NOMO-1 (cell line): ENCODE measurements around the gene PI16.

ENCODE experiments used
- DNase-seq, 2 experiments: peaks; one replicate each; lab custom pipeline; 2025; ENCODE audit not compliant: unreplicated experiment in 2 of 2; lab: John Stamatoyannopoulos, UW

Gene PI16, protein sequence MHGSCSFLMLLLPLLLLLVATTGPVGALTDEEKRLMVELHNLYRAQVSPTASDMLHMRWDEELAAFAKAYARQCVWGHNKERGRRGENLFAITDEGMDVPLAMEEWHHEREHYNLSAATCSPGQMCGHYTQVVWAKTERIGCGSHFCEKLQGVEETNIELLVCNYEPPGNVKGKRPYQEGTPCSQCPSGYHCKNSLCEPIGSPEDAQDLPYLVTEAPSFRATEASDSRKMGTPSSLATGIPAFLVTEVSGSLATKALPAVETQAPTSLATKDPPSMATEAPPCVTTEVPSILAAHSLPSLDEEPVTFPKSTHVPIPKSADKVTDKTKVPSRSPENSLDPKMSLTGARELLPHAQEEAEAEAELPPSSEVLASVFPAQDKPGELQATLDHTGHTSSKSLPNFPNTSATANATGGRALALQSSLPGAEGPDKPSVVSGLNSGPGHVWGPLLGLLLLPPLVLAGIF

DNA sequence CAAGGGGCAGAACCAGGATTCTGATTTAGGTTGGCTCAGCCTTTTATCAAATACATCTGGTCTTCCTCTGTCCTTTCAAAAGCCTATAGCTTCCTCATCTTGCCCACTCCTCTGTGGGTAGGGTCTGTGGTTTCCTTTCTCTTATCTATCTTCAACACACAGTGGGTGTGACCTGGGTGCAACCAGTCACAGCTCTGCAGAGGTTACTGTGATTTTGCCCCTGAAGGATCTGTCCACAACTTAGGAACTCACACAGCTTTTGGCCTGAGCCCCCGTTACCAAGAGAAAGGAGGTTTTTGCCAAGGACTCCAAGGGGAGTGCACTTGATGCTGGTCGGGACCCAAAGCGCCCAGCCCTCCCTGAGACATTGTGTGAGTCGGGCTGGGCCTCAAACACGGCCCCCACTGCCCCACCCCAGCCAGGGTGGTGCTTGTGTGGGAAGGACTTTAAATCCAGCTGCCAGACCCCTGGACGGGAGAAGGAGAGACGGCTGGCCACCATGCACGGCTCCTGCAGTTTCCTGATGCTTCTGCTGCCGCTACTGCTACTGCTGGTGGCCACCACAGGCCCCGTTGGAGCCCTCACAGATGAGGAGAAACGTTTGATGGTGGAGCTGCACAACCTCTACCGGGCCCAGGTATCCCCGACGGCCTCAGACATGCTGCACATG is at the start of gene PI16:
Gene PI16 (plus strand): TSS at position 477 of the 670 bp plus-strand sequence. CDS start 23 bp downstream, at position 500.
- DNase-seq, result peak in 1 of 2 experiments; percentile 30

DNA sequence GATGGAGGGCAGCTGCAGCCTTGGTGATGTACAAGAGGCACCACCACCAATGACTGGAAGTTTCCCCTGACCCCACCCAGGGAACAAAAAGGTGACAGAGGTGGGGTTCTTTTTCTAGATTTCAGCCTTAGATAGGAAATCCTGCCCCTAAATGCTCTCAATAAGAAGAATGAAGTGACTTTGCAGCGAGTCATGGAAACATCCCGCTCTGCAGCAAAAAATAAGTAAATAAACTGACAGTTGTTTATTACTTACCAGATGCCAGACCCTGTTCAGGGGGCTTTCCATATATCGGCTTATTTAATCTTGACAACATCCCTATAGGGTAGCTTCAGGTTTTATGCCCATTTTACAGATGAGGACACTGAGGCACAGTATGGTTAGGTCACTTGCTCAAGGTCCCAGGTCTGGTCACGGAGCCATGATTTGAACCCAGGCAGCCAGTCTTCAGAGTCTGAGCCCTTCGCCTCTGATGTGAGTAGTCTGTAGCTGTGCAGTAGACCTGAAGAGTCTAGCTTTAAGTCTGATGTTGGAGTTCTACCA is 49.6 kb upstream of the PI16 start:
- DNase-seq, result no peak

DNA sequence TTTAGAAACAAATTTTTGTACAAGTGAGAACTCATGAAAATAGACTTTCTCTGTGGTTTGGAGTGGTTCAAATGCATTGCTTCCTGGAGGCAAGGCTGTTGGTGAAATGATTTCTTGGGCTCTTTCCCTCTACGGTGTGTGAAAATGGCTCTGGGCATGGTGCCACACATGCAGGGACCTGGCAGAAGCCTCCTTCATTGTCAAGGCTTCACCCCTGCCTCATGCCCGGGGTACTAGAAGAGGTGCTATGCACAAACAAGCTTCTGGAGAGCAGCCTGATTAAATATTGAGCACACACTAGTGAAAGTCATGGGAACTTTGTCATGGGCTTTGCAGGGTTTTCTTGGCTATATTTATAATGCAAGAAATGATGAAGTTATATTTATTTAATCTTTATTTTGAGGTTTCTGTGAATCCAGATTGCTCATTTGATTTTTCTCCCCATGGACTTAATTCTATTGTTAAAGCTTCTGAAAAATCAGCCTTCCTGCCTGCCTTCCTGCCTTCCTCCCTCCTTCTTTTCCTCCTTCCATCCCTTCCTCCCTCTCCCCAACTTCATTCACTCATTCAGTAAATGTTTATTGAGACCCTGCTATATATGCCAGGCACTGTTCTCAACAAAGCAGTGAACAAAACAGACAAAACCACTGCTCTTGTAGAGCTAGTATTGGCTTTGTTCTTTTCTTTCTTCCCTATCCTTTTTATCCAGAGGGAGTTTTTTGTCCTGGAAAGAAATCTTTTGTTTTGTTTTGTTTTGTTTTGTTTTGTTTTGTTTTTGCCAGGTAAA is 47.8 kb upstream of the PI16 start:
- no peak for DNase-seq

DNA sequence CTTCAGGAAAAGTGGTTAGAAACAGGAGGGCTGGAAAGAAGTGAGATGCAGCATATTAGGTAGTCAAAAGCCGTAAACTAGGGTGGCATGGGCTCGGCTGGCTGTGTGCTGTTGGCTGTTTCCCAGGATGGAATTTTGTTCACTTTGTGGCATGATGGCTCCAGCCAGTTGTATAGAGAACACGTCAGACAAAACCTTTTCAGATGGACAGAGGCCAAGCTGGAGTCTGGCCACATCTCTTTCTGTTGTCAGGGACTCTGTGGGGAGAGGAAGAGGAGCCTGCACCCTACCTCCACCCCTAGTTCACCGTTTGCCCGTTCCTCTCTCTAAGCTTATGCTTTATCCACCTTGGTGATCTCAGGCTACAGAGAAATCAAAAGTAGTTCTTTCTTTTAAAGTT is 46.8 kb upstream of the PI16 start:
- no peak for DNase-seq

DNA sequence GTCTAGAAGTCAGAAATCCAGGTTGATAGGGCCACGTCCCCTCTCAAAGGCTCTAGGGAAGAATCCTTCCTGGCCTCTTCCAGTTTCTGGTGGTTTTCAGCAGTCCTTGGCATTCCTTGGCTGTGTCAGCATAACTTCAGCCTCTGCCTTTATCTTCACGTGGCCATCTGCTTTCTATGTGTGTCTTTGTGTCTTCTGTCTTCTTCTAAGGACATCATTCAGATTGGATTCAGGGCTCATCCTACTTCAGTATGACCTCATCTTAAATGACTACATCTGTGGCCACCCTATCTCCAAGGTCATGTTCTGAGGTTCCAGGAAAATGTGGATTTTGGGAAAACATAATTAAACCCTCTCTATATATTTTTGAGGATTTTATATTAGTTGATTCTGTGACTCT is 45.8 kb upstream of the PI16 start:
- DNase-seq, result no peak

DNA sequence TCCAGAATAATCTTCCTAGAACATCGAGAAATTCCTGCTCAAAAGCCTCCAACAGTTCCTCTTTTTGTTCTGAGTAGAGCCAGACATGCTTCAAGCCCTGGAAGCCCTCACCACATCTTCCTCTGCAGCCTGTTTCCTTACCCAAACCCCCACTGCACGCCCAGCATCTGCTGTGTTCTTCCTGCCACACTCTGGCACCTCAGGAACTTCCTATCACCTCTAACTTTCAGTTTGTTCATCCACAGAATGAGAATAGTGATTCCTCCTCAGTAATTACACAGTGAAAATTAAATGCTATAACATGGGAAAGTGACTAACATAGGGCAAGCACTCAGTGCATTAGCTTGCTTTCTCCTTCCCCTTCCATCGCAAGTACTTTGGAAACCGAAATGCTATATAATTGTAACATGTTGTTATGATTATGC is 42.5 kb upstream of the PI16 start:
- DNase-seq, result peak; percentile 10 to 21

DNA sequence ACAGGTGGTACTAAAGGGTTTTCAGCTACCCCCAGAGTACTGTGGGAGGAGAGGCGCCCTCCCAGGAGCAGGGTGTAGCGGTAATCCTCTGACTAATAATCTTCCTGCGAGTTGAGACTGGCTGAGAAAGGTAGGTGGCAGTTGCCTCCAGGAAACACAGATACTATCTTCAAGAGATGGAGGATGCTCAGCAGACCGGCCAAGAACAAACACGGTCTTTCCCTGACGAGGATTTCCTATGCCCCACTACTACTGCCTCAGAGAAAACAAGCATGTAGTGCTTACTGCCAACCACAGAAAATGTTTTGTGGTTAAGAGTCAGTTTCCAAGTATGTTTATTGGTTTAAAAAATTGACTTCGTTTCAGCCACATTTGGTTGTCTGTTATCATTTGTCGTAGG is 42.0 kb upstream of the PI16 start:
- no peak for DNase-seq

DNA sequence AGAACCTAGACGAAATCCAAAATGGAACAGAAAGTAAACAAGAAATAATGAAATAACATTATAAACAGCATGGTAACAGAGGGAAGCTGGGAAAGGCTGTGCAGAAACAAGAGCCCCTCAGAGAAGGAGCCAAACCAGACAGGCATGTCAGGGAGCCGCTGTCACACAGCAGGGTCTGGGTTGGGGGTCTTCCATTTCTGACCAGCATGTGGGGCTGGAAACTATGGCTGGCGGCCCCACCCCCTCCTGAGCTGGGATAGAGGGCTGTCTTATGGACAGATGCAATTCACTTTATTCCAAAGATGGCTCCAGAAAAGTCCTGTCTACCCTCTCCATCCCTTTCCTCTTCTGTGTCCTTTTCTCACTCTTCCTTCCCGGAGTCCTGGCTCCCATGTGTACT is 41.5 kb upstream of the PI16 start:
- no peak for DNase-seq

DNA sequence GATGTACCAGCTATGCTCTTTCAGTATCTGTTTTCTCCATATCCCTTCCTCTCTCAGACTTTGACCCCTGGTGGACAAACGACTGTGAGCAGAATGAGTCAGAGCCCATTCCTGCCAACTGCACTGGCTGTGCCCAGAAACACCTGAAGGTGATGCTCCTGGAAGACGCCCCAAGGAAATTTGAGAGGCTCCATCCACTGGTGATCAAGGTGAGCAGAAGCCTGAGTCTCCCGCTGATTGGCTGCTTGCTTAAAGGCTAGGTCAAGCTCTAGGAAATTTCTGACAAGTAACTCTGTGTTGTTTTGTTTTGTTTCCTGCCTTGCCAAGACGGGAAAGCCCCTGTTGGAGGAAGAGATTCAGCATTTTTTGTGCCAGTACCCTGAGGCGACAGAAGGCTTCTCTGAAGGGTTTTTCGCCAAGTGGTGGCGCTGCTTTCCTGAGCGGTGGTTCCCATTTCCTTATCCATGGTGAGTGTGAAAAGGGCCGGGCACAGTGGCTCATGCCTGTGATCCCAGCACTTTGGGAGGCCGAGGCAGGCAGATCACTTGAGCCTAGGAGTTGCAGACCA is 40.2 kb upstream of the PI16 start:
- no peak for DNase-seq

DNA sequence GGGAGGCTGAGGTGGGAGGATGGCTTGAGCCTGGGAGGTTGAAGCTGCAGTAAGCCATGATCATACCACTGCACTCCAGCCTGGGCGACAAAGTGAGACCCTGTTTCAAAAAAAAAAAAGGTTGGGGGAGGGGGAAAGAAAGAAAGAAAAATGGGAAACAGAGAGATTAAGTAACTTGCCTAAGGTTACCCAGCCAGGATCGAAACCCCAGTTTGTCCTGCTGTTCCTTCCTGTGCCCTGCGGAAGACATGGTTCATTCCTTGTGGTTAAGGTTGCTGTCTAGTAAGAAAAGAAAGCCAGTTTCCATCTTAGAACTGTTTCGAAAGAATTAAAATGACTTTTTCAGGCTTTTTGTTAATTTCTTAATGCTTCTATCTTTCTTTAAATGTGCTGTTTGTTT is 38.9 kb upstream of the PI16 start:
- DNase-seq, result no peak

DNA sequence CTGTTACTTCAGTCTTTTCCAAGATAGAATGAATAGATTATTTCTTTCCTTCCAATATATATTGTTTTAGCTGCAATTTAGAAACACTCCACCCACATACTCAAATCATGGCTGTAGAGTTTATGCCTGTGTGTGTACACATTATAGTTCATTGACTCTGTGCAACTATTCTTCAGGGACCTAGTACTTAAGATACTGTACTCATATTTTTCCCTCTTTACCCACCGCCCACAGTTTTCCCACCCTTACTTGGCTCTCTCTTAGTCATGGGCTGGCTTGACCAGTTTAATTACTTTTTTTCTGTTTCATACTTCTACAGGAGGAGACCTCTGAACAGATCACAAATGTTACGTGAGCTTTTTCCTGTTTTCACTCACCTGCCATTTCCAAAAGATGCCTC is 38.4 kb upstream of the PI16 start:
- no peak for DNase-seq

DNA sequence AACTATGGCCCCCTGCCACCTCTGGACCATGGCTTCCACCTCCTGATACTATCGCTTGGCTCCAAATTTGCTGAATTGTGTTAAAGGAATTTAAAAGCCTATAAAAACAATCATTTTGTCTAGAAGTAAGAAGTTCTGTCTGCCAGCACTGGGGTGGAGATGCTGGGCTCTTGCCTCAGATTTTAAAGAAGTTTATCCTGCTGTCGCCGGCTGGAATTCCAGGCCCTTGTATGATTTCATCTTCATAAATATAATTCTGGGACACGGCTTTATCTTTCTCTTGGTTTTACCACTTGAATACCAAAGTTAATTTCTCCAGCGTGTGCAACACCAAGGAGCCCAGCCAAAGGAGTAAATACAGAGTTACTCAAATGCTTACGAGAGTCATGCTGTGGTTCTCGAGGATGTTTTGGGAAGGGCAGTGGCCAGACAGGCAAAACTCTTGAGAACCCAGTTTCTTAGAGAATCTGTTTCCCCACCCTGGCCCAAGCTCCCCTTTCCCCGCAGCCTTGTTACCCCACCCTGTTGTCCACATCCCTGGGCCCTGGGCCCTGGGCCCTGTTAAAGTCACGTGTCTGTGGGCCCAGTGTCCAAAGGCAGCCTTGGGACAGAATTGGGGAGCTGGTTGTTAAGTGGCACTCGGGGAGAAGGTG is 36.9 kb upstream of the PI16 start:
- DNase-seq, result no peak

DNA sequence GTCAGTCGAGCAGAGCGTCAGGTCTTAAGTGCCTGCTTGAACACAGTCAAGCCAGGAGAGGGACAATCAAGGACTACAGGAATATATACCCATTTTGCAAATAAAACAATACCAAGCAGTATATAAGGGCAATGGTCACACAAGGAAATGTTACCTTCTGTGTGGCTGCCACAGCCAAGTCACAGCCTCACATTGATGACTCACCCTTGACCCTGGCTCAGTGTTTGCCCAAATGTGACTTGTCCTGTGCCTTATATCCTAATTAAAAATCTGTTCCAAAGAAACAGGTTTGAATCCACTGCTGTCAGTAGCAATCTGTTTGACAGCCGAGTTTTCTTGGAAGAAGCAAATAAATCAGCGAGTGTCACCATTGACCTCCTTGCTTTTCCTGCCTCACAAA is 34.5 kb upstream of the PI16 start:
- no peak for DNase-seq

DNA sequence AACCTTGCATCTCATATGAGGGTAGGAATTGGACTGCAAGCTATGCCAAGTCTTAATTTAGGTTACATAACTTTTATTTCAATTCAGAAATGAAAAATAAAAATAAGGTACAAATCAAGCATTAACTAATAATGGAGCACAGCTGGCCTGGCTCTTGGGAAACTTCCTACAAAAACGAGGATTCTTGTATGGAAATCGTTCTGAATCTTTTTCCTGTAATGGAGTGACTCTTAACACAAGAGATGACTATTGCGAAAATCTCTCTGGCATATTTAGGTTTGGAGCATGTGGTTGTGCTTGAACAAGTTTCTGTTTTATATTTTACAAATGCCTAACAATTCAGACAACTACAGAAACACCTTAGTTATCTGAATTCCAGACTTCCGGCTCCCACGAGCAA is 34.0 kb upstream of the PI16 start:
- no peak for DNase-seq

DNA sequence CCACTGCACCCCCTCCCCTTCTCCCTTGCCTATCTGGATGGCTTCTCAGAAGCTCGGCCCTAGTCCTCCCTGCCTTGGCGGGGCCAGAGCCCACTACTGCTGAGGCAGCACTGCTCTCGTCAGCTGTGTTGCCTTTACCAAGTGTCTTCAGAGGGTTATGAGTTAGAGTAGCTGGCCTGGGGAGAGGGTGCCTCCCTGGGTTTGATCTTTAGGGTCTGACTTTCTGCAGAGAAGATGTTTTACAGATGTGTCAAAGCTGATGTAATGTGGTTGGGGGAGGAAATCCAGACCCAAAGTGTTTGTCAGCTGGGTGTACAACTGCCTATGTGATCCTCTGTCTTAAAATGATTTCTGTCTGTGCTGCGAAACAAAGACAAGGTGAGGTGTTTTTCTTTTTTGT is 30.4 kb upstream of the PI16 start:
- no peak for DNase-seq

DNA sequence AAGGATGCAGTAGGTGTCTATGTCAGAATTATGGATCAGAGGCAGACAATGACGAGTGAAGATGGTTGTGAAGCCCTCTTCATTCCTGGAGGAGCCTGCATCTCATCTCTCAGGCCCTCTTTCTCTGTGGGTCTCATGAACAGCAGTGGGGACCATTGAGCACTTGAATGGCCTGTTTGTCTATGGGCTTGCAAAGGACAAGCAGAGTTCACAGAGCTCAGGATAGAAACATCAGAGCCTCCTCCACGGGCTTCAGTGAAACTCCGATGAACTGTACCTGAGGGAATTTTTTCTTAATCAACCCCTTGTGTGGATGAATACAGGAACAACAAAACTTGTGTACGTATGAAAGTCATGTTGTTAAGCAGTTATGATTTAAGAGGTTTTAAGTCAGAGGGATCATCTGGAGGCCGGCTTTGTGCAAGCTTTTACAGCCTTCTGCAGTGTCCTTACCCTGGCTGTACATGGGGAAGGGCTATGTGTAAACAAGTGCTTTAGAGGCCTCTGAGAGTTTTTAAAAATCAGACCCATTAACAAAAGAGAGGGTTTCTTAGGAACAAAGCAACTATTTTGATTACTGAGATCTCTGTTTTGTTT is 29.7 kb upstream of the PI16 start:
- no peak for DNase-seq

DNA sequence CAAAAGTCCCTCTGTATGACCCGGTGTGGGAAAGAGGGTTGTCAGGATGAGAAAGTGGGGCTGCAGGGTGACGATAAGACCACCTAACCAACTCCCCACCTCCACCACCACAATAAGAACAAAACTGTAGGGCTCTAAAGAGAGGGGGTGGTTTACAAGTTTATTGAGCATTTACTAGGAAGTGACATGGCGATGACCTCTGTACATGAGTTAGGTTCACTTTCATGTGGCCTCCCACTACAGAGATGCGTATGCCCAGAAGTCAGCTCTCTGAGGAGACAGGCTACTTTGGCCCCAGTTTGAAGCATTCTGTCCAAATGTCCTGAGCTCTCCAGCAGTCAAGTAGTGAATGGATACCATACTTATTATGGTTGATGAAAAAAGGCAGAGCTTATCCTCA is 28.7 kb upstream of the PI16 start:
- no peak for DNase-seq

DNA sequence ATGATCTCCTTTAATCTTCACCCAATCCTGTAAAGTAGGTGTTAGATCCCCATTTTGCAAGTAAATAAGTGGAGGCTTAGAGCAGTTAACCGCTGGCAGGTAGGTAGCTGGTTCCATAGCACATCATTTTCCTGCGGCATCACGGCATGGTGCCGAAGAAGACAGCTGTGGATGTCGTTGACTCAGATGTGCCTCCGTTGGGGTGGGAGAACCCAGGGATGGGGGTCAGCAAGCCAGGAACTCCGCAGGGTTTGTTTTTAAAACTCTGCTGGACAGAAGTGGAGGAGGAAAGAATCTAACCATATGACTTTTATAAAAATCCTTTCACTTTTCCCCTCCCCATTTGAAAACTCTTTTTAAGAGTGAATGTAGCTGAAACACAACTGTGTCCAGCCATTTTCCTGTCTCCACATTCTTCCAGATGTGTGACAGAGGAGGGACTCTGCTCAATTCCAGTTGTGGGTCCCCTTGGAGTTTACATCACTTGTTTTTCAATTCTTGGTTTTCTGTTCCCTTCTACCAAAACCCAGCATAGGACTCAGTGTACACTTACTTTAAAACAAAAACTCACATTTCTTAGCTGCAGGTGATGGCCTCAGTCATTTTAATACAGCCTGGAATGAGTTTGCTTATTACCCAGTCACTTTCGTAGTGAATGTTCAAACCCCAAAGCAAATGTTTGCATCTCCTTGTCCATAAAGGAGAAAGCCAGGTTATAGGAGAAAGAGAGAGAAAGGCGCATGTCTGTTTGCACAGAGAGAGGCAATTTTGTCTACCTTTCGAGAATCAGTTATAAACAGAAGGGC is 27.6 kb upstream of the PI16 start:
- no peak for DNase-seq
